ENCODE measurements around the gene GPR146.

GRCh38 chr7:1061180-1061579, 16.8 kb downstream of the GPR146 start:
- TF ChIP-seq CTCF (IDR thresholded peaks at IDR 0.05) (no peak), POLR2A (IDR thresholded peaks at IDR 0.05) (no peak), POLR2AphosphoS5 (IDR thresholded peaks at IDR 0.05) (no peak)
